Skeletal muscle cell (primary cell): ENCODE results near the gene PRELID2.
"Not testable (repeated sequence)": the region's sequence is repeated elsewhere in the genome, so short reads cannot be mapped to it uniquely, and the experiment has no call there.

ENCODE experiments used
- DNase-seq: peaks from one replicate; pipeline ENCODE4 v3.0.0-alpha.2; 2010; ENCODE audit warnings: low read depth
- H3K4me3 ChIP-seq: 2 replicates; pipeline ENCODE4 v1.5.1; 2011; ENCODE audit warnings: low read depth, mild to moderate bottlenecking, control low read depth, low read length, moderate library complexity

Gene PRELID2

GRCh38 chr5:145834917-145835847, at the start of gene PRELID2:
Gene PRELID2 (minus strand): TSS chr5:145835342. CDS start chr5:145835251, 91 bp downstream.
- peak; percentile 71 for DNase-seq
- peak within 1 kb of the TSS; percentile 62 for H3K4me3 ChIP-seq

DNA sequence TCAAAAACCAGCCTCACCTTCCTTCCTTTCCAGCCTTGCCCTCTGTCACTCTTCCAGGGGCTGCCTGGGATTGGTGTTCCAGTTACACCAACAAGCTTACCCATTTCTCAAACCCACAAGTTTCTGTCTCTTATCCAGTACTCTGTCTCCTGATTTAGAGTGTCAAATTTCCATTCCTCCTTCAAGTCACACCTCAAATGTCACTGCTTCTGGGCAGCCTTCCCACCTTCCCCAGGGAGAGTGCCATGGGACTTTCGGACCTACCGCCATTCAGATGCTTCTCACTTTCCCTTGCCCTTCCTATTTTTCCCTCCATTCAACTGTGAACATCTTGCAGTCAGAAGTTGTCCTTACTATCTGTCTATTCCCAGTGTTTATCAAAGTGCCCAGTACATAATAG, 39.6 kb upstream of the PRELID2 start:
- H3K4me3 ChIP-seq = no peak overlapping the region
- no peak for DNase-seq

DNA sequence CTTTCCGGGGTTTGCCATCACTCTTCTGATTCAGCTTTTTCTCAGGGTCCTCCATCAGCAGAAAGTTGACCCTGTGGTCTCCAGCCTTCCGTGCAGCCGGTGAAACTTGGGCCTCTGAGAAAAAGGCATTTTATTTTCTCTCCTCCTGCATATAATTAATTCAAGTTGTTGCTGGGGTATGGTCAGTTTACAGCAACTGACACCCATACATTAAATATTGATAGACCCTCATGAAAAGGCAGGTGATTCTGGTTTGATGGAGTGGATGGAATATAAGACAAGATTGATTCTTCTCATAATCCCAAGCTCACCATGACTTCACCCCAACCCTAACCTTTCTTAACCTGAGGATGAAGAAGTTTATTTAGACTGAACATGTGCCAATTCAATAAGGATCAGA, 37.8 kb upstream of the PRELID2 start, which contains the start of gene GRXCR2:
Gene GRXCR2, minus strand, starts transcription at position 101 of the 400 bp plus-strand sequence. Its CDS starts 46 bp downstream, at position 55.
- H3K4me3 ChIP-seq = no peak within 1 kb of the TSS
- DNase-seq = no peak

GRCh38 chr5:145872486-145872885, 37.3 kb upstream of the PRELID2 start:
- DNase-seq = no peak
- H3K4me3 ChIP-seq = no peak overlapping the region

- no peak overlapping the region for H3K4me3 ChIP-seq
- DNase-seq = no peak
These were observed 34.6 kb upstream of the PRELID2 start for GRCh38 chr5:145869753-145870152.

DNA sequence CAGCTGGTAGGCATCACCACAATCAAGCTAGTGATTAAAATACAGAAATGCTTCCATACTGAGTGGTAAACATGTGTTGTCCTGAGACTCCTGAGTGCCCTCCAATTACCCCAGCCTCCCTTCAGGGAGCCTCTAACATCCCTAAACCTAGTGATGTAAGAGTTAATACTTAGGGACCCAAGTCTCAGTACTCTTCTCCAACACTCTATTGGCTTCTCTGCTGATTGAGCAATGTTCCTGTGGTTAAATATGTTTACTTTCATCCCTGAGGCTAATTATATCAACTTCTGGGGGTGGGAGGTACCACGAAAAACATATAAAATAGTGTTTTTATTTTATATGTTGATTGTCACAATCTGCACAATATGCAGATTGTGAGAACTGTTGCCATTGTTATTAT, 32.7 kb upstream of the PRELID2 start:
- no peak for DNase-seq

GRCh38 chr5:145864432-145864831, 29.3 kb upstream of the PRELID2 start:
- DNase-seq = not testable (repeated sequence)

More for the DNA sequence above, 32.7 kb upstream of the PRELID2 start:
- no peak overlapping the region for H3K4me3 ChIP-seq

DNA sequence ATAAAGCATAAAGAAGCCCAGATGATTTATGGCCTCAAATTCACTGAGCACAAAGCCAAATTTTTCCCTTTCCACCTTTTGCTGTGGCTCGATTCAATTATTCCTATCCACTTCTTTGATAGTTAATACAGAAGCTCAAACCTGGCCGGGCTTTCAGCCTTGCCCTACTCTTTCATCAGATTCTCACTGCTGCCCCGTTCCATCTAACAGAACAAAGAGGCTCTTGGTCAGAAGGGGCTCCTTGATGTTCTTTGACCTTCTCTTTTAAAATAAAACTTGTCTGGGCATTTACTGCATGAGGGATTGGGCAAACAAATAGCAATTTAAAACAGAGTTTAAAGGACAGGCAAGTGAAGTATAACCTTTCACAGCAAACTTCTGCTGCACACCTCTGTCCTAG, 27.9 kb upstream of the PRELID2 start:
- no peak overlapping the region for H3K4me3 ChIP-seq
- DNase-seq = no peak

More at GRCh38 chr5:145864432-145864831, 29.3 kb upstream of the PRELID2 start:
- not testable (repeated sequence) for H3K4me3 ChIP-seq

DNA sequence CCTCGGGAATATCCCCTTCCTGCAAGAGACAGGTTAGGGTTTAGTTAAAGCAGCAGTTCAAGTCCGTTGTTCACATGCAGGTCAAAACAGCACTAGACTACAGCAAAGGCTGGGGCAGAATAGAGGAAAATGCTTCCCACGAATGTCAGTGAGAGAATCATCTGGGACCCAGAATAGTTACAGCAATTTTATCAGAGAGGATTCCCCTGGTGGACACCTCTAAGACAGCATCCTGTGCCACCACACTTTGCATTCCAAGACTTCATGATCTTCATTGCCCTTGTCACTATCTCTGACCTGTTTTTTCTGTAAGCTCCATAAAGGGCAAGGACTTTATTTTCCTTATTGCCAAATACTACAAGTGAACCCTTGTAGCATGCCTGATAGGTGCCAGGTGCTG, 24.8 kb upstream of the PRELID2 start:
- no peak for DNase-seq
- no peak overlapping the region for H3K4me3 ChIP-seq

GRCh38 chr5:145859453-145859852, 24.3 kb upstream of the PRELID2 start:
- no peak for DNase-seq

GRCh38 chr5:145858959-145859358, 23.8 kb upstream of the PRELID2 start:
- DNase-seq = no peak

More at GRCh38 chr5:145859453-145859852, 24.3 kb upstream of the PRELID2 start:
- no peak overlapping the region for H3K4me3 ChIP-seq

DNA sequence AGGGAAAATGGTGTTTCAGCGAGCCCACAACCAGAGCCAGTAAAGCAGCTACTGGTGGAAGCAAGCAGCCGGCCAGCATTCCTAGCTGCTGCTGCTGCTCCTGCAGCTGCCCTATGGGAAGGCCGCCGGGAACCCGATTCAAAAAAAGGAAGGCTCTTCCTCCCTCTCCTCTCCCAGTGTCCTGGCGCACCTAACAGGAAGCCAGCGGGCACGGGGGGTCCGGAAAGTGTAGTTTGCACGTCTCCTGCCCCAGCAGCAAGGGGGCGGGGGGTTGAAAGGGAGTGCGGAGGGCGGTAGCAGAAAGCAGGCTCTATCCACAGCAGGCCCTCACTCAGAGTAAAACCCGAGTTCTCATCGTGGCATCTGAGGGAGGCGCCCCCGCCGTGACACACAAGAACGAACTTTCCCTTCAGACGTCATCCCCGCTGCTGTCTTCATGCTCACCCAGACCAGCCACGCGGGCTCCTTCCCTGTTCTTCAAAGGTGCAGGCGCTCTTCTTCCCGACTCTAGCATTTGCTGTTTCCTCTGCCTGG, 21.2 kb upstream of the PRELID2 start:
- peak overlapping the region; percentile 4 for H3K4me3 ChIP-seq
- DNase-seq = peak; percentile 47

More at GRCh38 chr5:145858959-145859358, 23.8 kb upstream of the PRELID2 start:
- H3K4me3 ChIP-seq = no peak overlapping the region

DNA sequence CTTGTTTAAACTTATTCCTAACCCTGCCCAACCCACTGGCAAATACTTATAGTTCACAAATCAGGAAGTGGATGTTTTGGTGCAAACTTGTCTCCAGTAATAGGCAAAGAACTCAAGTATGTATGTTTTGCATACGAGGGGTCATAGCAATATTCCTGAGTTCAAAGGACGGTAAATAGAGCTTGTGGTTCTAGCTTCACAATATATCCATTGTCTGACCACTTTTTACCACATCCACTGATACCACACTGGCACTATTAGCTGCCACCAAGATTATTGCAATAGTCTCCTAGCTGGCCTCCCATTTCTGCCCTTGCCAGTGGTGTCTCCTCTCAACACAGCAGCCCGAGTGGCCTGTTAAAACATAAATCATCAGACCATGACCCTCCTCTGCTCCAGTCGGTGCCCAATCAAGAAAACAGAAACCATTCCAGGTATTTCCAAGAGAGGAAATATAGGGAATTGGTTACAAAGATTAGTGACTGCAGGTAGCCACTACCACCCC, 20.7 kb upstream of the PRELID2 start:
- no peak overlapping the region for H3K4me3 ChIP-seq

GRCh38 chr5:145854651-145855258, 19.6 kb upstream of the PRELID2 start:
- no peak overlapping the region for H3K4me3 ChIP-seq
- peak; percentile 54 for DNase-seq

More for the DNA sequence above, 20.7 kb upstream of the PRELID2 start:
- DNase-seq = no peak

DNA sequence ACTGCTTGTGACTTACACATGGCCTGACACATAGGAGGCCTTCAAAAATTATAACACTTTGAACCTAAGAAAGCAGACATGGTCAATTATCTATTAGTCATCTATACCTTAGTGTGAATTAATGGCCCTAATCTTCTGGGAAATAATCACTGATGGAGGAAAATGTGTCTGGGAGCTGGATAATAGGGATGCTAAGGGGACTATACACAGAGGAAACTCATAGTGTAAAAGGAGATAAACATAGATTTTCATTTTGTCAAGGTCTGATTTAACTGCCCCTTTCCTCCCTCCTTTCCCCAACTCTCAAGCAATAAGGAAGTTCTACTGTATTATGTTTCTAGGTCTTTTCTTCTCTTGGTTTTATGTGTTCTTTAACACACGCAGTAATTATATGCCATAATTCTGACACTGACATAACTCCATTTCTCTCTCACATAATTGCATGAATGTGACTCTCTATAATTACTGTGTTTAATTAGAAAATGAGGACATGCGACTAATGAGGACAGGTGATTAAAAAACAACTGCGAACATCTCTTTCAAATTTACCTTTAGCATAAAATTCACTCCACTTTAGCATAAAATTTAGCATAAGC, 18.7 kb upstream of the PRELID2 start:
- DNase-seq = no peak
- no peak overlapping the region for H3K4me3 ChIP-seq

- no peak overlapping the region for H3K4me3 ChIP-seq
- no peak for DNase-seq
These were observed 17.8 kb upstream of the PRELID2 start for GRCh38 chr5:145852990-145853389.

GRCh38 chr5:145848854-145849253, 13.7 kb upstream of the PRELID2 start:
- DNase-seq = no peak
- H3K4me3 ChIP-seq = no peak overlapping the region

DNA sequence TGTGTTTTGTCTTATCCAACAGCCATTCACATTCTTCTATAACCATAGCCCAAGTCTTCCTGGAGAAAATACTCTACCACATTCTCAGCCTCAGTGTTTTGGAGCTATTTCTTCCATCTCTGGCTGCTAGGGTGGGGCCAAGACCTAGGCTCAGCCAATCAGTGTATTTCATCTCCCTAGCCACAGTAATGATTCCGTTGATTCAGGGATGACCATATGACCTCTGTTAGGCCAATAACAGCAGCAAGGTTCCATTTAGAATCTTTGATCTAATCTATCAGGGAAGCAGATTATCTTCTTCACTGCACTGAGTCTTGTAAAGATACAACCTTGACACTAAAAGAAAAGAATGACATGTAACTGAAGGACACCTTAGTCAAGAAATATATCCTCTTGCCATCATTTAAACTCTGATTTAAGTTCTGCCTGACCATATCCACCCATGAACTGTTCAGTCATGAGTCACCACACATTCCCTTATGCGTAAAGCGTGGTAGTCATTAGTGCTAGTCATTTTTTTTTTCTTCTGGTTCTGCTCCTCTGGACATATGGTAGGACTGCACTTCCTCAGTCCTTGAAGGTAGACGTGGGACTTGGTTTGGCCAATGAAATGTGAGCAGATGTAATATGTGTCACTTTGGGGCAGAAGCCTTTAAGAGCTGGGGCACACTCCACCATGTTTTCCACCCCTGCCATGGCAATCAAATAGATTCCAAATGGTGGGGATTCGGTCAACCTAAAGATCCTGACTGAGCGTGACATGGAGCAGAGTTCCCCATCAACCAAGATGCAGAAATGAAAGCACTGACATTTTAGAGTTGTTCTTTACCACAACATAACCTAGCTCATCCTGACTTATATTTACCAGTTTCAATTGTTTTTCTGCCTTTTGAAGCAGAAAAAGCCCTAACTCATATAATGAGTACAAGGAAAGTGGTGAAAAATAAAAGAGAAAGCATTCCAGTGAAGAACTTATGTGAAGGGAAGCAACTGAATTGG, 12.7 kb upstream of the PRELID2 start:
- no peak overlapping the region for H3K4me3 ChIP-seq
- peak; percentile 64 for DNase-seq
